GM10248 (cell line): ENCODE measurements around the gene CES5A.
"Not testable (repeated sequence)": the region's sequence is repeated elsewhere in the genome, so short reads cannot be mapped to it uniquely, and the experiment has no call there.

ENCODE experiments used
- CTCF ChIA-PET: fragments of 300-600 bp; sonication (Branson Sonifier 250); formaldehyde crosslinking; extraction: SDS; loops from one replicate; lab custom pipeline; 2021; ENCODE audit warnings: antibody characterized with exemption; lab: Yijun Ruan, JAX
- POLR2A ChIA-PET: fragments of 350-650 bp; sonication (Branson Sonifier 250); formaldehyde crosslinking; extraction: SDS; loops from one replicate; lab custom pipeline; 2020; ENCODE audit warnings: antibody characterized with exemption; lab: Yijun Ruan, JAX
- DNase-seq: peaks from one replicate; pipeline ENCODE4 v3.0.0; 2012; ENCODE audit errors: extremely low spot score
- TF ChIP-seq, protein P1 (sequence below): IDR thresholded peaks from 2 replicates; pipeline ENCODE4 v1.5.1; 2012; ENCODE audit warnings: mild to moderate bottlenecking, low read depth; ENCODE audit errors: extremely low read depth, missing control alignments, control extremely low read depth

CES5A gene, protein sequence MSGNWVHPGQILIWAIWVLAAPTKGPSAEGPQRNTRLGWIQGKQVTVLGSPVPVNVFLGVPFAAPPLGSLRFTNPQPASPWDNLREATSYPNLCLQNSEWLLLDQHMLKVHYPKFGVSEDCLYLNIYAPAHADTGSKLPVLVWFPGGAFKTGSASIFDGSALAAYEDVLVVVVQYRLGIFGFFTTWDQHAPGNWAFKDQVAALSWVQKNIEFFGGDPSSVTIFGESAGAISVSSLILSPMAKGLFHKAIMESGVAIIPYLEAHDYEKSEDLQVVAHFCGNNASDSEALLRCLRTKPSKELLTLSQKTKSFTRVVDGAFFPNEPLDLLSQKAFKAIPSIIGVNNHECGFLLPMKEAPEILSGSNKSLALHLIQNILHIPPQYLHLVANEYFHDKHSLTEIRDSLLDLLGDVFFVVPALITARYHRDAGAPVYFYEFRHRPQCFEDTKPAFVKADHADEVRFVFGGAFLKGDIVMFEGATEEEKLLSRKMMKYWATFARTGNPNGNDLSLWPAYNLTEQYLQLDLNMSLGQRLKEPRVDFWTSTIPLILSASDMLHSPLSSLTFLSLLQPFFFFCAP

GRCh38 chr16:55875273-55875672 is at the start of gene CES5A:
TSS of gene CES5A (minus strand) at chr16:55875373. CDS start at chr16:55875221, 152 bp downstream.
- TF ChIP-seq, protein P1, sequence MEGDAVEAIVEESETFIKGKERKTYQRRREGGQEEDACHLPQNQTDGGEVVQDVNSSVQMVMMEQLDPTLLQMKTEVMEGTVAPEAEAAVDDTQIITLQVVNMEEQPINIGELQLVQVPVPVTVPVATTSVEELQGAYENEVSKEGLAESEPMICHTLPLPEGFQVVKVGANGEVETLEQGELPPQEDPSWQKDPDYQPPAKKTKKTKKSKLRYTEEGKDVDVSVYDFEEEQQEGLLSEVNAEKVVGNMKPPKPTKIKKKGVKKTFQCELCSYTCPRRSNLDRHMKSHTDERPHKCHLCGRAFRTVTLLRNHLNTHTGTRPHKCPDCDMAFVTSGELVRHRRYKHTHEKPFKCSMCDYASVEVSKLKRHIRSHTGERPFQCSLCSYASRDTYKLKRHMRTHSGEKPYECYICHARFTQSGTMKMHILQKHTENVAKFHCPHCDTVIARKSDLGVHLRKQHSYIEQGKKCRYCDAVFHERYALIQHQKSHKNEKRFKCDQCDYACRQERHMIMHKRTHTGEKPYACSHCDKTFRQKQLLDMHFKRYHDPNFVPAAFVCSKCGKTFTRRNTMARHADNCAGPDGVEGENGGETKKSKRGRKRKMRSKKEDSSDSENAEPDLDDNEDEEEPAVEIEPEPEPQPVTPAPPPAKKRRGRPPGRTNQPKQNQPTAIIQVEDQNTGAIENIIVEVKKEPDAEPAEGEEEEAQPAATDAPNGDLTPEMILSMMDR, result no peak
- CTCF ChIA-PET, result no interaction called here
- DNase-seq, result no peak
- POLR2A ChIA-PET, result no interaction called here

DNA sequence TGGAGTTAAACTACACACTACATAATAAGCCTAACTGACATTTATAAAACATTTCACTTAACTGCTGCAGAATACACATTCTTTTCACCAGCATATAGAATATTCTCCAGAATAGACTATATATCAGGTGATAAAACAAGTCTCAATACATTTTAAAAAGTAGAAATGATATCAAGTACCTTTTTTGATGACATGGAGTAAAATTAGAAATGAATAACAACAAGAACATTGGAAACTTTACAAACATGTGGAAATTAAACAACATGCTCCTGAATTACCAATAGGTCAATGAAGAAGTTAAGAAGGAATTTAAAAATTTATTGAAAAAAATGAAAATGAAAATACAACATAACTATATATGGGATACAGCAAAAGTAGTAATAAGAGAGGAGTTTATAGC is 47.5 kb upstream of the CES5A start:
- TF ChIP-seq, protein P1, result no peak
- ChIA-PET CTCF (no interaction called here), POLR2A (no interaction called here)
- no peak for DNase-seq

DNA sequence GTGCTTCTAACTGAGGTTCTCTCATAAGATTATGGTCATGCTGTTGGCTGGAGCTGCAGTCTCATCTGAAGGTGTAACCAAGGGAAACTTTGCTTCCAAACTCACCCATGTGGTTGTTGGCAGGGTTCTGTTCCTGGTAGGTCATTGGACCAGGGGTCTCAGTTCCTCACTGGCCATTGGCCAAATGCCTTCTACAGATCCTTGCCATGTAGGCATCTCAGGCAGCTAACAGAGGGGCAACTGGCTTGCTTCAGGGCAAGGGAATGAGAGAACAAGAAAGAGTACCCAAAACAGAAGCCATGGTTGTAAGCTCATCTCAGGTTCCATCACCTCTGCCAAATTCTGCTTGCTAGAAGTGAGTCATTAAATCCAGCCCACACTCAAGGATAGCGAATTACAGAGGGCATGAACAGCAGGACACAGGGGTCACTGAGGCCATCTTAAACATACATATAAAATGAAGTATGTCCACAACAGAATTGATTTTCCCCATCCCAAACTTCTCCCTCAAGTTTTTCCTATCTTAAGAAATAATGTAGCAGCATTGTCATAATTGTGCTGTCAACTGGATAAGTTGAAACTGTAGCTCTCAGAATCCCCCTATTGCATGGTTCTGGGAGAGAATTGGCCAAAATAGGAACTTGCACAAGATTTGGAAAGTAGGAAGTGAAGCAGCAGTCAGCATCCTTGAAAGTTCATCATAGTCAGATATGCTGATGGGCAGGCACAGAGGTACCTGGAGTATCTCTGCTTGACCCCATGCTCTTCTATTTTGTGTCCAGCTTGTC is 42.4 kb upstream of the CES5A start:
- CTCF ChIA-PET, result no interaction called here
- no peak for DNase-seq
- TF ChIP-seq, protein P1, result no peak
- POLR2A ChIA-PET, result no interaction called here

GRCh38 chr16:55915096-55915827 is 40.1 kb upstream of the CES5A start:
- TF ChIP-seq, protein P1, result no peak
- ChIA-PET CTCF (no interaction called here), POLR2A (no interaction called here)
- DNase-seq, result no peak

GRCh38 chr16:55914383-55914782 is 39.2 kb upstream of the CES5A start:
- TF ChIP-seq, protein P1, result no peak
- DNase-seq, result no peak
- ChIA-PET POLR2A (no interaction called here), CTCF (no interaction called here)

- CTCF ChIA-PET, result interaction anchor here (0.8 kb wide), 1 partner anchor 30 kb away, joined by 3 read pairs; no protein-coding TSS in a partner anchor
- TF ChIP-seq, protein P1, result no peak
- no peak for DNase-seq
- POLR2A ChIA-PET, result no interaction called here
These were observed 38.5 kb upstream of the CES5A start for GRCh38 chr16:55913716-55914115.

GRCh38 chr16:55913121-55913520 is 37.9 kb upstream of the CES5A start:
- POLR2A ChIA-PET, result not testable (repeated sequence)
- CTCF ChIA-PET, result interaction anchor here (0.8 kb wide), 1 partner anchor 30 kb away, joined by 3 read pairs; no protein-coding TSS in a partner anchor

More at GRCh38 chr16:55913121-55913520, 37.9 kb upstream of the CES5A start:
- not testable (repeated sequence) for DNase-seq
